ENCODE data around the gene LGR5.

- TF ChIP-seq POLR2A (IDR thresholded peaks at IDR 0.05) = no peak
- TF ChIP-seq, protein P1, sequence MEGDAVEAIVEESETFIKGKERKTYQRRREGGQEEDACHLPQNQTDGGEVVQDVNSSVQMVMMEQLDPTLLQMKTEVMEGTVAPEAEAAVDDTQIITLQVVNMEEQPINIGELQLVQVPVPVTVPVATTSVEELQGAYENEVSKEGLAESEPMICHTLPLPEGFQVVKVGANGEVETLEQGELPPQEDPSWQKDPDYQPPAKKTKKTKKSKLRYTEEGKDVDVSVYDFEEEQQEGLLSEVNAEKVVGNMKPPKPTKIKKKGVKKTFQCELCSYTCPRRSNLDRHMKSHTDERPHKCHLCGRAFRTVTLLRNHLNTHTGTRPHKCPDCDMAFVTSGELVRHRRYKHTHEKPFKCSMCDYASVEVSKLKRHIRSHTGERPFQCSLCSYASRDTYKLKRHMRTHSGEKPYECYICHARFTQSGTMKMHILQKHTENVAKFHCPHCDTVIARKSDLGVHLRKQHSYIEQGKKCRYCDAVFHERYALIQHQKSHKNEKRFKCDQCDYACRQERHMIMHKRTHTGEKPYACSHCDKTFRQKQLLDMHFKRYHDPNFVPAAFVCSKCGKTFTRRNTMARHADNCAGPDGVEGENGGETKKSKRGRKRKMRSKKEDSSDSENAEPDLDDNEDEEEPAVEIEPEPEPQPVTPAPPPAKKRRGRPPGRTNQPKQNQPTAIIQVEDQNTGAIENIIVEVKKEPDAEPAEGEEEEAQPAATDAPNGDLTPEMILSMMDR (IDR thresholded peaks at IDR 0.05) = no peak
Observed at GRCh38 chr12:71410844-71411243, 28.8 kb upstream of the LGR5 start.
